Body of pancreas (tissue), 4 donors: ENCODE results near the gene ST8SIA4. TPM values are rescaled to one million over a fixed set of nuclear protein-coding genes. Genes with fewer than 3 reads are reported as not detected.

ENCODE experiments used
- ATAC-seq: fragments of 150-250 bp; one replicate; pipeline ENCODE4 v1.9.1; 2016
- DNase-seq, 4 donors: peaks; one replicate each; pipeline ENCODE4 v3.0.0-alpha.2; 2019
- H3K27ac ChIP-seq, 4 donors: fragments of 200-600 bp; sonication (generic); 1 replicate in 3 of 4; 2 replicates in 1 of 4; pipeline versions ENCODE4 v1.5.1 to v1.6.1; 2016 to 2019; ENCODE audit warnings: mild to moderate bottlenecking in 1 of 4, mixed read lengths in 1 of 4, moderate library complexity in 1 of 4
- H3K27me3 ChIP-seq, 2 donors: fragments of 200-600 bp; sonication (generic); one replicate each; pipeline ENCODE4 v1.6.0; 2016; ENCODE audit warnings: mild to moderate bottlenecking in 1 of 2
- H3K36me3 ChIP-seq, 2 donors: fragments of 200-600 bp; sonication (generic); replicated peaks in 1 of 2; 2 replicates each; pipeline ENCODE4 v1.5.1; 2016; ENCODE audit warnings: low read depth in 2 of 2; ENCODE audit not compliant: insufficient read depth in 1 of 2
- H3K4me1 ChIP-seq: fragments of 200-600 bp; sonication (generic); one replicate; pipeline ENCODE4 v1.6.0; 2016
- H3K4me3 ChIP-seq, 2 donors: fragments of 200-600 bp; sonication (generic); 1 replicate in 1 of 2; 2 replicates in 1 of 2; pipeline ENCODE4 v1.5.1; 2016 to 2019
- H3K9me3 ChIP-seq, 3 donors: fragments of 200-600 bp; sonication (generic); 1 replicate in 2 of 3; 2 replicates in 1 of 3; pipeline ENCODE4 v1.5.1; 2016
- POLR2A ChIP-seq, 3 donors: fragments of 450-650 bp; IDR thresholded peaks; one replicate each; pipeline ENCODE4 v1.6.1; 2016; ENCODE audit warnings: antibody characterized with exemption in 3 of 3, mild to moderate bottlenecking in 2 of 3
- WGBS, 2 donors: methylation state at CpG; one replicate each; pipeline ENCODE4 v1.1.5; 2017; 5-methylcytosine and 5-hydroxymethylcytosine counted together
- intact Hi-C: fragments of 100-400 bp; cut with DNase I; formaldehyde crosslinking; loops from one replicate; pipeline ENCODE4 v1.15.1; 2023
- total RNA-seq, 2 donors: library from RNA; depleted of rRNA; stranded (reverse); fragments of >200 nt; gene quantifications; one replicate each; pipeline ENCODE4 v1.1.0, GENCODE V29; 2016
- TF ChIP-seq, protein P1 (sequence below), 7 experiments: fragments of 450-650 bp in 4 of 7; fragments of 200-600 bp in 3 of 7; sonication (generic) in 3 of 7; IDR thresholded peaks; one replicate each; pipeline ENCODE4 v1.5.1; 2016 to 2019; ENCODE audit warnings: antibody characterized with exemption in 7 of 7

The ST8SIA4 gene
- total RNA-seq, 2 donors from 2014 or later = 0.66 to 2.1 TPM

DNA sequence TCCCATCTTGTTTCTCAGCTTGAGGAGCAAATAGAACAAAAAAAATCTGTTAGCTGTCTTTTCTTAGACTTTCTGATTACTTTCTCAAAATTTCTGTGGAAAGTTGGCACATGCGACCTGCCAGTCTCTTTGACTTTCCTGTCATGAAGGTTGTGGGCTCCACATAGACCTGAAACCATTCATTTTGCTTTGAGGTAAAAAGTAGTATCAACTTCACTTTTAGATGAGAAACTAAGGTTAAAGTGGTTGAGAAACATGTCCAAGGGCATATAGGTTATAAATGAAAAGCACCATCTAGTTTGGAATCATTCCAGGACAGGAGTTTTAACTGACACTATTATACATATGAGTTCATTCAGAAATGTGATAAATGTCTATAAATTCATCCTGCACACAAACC is 42.7 kb downstream of the ST8SIA4 start:
- Histone ChIP-seq H3K36me3 (no peaks in the 10 kb centered on the region), H3K4me3 (no peak overlapping the region), H3K4me1 (no peaks in the 10 kb centered on the region), H3K27me3 (no peaks in the 10 kb centered on the region), H3K27ac (no peak overlapping the region), H3K9me3 (no peaks in the 10 kb centered on the region)
- intact Hi-C loops = no loop called here
- DNase-seq (no peak), ATAC-seq (no peak)
- TF ChIP-seq, protein P1, sequence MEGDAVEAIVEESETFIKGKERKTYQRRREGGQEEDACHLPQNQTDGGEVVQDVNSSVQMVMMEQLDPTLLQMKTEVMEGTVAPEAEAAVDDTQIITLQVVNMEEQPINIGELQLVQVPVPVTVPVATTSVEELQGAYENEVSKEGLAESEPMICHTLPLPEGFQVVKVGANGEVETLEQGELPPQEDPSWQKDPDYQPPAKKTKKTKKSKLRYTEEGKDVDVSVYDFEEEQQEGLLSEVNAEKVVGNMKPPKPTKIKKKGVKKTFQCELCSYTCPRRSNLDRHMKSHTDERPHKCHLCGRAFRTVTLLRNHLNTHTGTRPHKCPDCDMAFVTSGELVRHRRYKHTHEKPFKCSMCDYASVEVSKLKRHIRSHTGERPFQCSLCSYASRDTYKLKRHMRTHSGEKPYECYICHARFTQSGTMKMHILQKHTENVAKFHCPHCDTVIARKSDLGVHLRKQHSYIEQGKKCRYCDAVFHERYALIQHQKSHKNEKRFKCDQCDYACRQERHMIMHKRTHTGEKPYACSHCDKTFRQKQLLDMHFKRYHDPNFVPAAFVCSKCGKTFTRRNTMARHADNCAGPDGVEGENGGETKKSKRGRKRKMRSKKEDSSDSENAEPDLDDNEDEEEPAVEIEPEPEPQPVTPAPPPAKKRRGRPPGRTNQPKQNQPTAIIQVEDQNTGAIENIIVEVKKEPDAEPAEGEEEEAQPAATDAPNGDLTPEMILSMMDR (IDR thresholded peaks at IDR 0.05) = no peak
- TF ChIP-seq POLR2A (IDR thresholded peaks at IDR 0.05) = no peak
- 58 to 67% methylated on average over 1 of the region's 1 CpG for WGBS, 2 donors

DNA sequence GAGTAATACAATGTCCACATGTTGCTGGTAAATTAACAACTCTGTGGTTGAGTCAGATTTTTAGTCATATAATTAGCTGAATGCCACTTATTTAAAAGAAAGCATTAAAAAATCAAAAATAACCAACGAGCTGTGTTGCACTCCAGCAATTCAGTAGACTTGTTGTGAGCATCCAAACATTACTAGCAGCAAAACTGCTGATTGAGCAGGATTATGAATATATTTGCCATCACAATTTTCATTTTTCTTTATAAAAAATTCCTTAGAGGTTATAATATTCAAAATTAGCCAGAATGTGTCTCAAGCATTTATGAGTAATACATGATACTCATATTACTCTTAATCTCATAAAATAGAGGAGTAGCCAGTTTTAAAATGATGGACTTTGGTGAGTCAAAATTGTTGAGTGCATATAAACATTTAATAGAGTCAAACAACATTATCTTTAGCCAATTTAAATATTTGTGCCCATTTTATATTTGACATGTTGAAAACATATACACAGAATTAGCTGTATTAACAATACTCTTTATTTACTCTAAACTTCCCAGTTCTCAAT is 44.0 kb downstream of the ST8SIA4 start:
- Histone ChIP-seq H3K27me3 (no peaks in the 10 kb centered on the region), H3K36me3 (no peaks in the 10 kb centered on the region), H3K4me3 (no peak overlapping the region), H3K9me3 (no peaks in the 10 kb centered on the region), H3K4me1 (no peaks in the 10 kb centered on the region), H3K27ac (no peak overlapping the region)
- ATAC-seq (no peak), DNase-seq (no peak)
- intact Hi-C loops = no loop called here
- TF ChIP-seq, protein P1 (IDR thresholded peaks at IDR 0.05) = no peak
- TF ChIP-seq POLR2A (IDR thresholded peaks at IDR 0.05) = no peak
- WGBS, 2 donors = 32 to 50% methylated on average over 1 of the region's 1 CpG

DNA sequence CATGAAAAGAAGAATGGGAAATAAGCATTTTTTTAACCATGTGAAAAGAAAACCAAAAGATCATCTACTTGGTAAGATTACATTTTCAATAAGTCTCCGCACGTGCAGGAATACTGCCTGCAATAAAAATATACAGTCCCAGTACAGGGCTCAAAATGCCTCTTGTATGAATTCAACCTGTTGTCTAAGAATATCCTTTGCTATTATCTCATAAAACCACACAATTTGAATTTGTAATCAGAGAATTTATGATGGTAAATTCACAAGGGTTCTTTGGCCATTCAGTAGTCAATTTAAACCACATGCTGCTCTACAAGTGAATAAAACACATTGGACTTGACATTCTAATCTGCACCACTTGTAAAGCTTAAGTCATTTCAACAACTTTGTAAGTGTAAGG is 46.6 kb downstream of the ST8SIA4 start:
- intact Hi-C loops = no loop called here
- TF ChIP-seq, protein P1 (IDR thresholded peaks at IDR 0.05) = no peak
- no peak for TF ChIP-seq POLR2A (IDR thresholded peaks at IDR 0.05)

DNA sequence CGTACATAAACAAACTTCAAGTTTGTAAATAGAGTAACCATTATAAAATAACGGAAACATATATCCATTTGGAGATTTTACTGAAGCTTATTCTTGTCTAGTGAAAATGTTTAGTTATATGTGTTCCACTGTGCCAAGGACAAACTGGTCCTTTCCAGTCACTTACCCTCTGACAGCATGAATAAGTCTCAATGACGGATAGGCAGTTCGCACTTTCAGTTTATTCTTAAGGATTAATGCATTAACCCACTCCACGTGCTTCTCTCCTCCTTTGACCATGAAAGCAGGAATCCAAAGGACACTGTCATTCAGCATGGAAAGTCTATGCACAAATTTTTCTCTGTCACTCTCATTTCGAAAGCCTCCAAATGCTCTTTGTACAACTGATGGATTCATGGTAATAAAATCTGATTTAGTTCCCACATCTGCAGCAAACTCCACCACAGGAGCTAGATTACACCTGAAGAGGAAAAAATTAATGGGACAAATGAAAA is 47.1 kb downstream of the ST8SIA4 start:
- intact Hi-C loops = no loop called here
- Histone ChIP-seq H3K36me3 (no peaks in the 10 kb centered on the region), H3K4me3 (no peak overlapping the region), H3K4me1 (no peaks in the 10 kb centered on the region), H3K9me3 (no peaks in the 10 kb centered on the region), H3K27me3 (no peaks in the 10 kb centered on the region), H3K27ac (no peak overlapping the region)
- 71 to 75% methylated on average over 6 of the region's 6 CpGs for WGBS, 2 donors
- no peak for TF ChIP-seq POLR2A (IDR thresholded peaks at IDR 0.05)
- TF ChIP-seq, protein P1 (IDR thresholded peaks at IDR 0.05) = no peak
- ATAC-seq (no peak), DNase-seq (no peak)

More for the DNA sequence above, 46.6 kb downstream of the ST8SIA4 start:
- Histone ChIP-seq H3K4me1 (no peaks in the 10 kb centered on the region), H3K27me3 (no peaks in the 10 kb centered on the region), H3K9me3 (no peaks in the 10 kb centered on the region), H3K36me3 (no peaks in the 10 kb centered on the region), H3K4me3 (no peak overlapping the region), H3K27ac (no peak overlapping the region)
- ATAC-seq = no peak
- DNase-seq = no peak
- WGBS, 2 donors = 86 to 88% methylated on average over 2 of the region's 2 CpGs

DNA sequence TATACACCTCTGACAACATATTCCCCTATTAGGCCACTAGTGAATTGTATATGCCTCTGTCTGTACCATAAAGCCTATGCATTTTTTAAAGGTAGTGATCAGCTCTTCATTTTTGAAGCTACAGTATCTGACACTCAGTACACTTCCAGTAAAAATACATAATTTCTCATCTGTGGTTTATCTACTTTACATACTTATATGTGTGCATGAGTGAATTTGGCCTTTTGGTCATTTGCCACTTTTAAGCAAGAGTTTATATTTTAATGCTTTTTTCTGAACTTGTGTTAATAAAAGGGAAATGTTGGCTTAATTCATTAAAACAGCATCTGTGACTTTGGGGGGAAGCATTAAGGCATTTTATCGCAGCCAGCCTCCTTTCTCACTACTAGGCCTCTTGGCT is 47.8 kb downstream of the ST8SIA4 start:
- WGBS, 2 donors = 63 to 87% methylated on average over 1 of the region's 1 CpG
- H3K27me3 ChIP-seq = no peaks in the 10 kb centered on the region
- H3K4me3 ChIP-seq = no peak overlapping the region
- ATAC-seq = no peak
- no peak for DNase-seq
- no peak for TF ChIP-seq POLR2A (IDR thresholded peaks at IDR 0.05)
- TF ChIP-seq, protein P1 (IDR thresholded peaks at IDR 0.05) = no peak
- H3K9me3 ChIP-seq = no peaks in the 10 kb centered on the region
- H3K4me1 ChIP-seq = no peaks in the 10 kb centered on the region
- H3K36me3 ChIP-seq = no peaks in the 10 kb centered on the region
- intact Hi-C loops = no loop called here
- no peak overlapping the region for H3K27ac ChIP-seq
